Measurements from ENCODE around the gene SLC9A3.

- TF ChIP-seq EGR1 (IDR thresholded peaks at IDR 0.05) (no peak), MAX (IDR thresholded peaks at IDR 0.05) (no peak), REST (IDR thresholded peaks at IDR 0.05; ENCODE audit: low read depth) (no peak), EP300 (IDR thresholded peaks at IDR 0.05; ENCODE audit: borderline replicate concordance) (no peak), TEAD4 (IDR thresholded peaks at IDR 0.05) (no peak), TCF12 (IDR thresholded peaks at IDR 0.05; ENCODE audit: low read depth) (no peak), RAD21 (IDR thresholded peaks at IDR 0.05; ENCODE audit: low read depth) (no peak), NFIC (IDR thresholded peaks at IDR 0.05) (no peak)
These were observed 29.6 kb upstream of the SLC9A3 start for GRCh38 chr5:553874-554273.

Data from Ishikawa (cell line).